BJ (cell line): ENCODE results near the gene FHL3. TPM values are rescaled to one million over a fixed set of nuclear protein-coding genes. Genes with fewer than 3 reads are reported as not detected.

ENCODE experiments used
- CTCF ChIA-PET: fragments of 350-600 bp; formaldehyde crosslinking; extraction: SDS; loops from one replicate; lab custom pipeline; 2021; ENCODE audit warnings: antibody characterized with exemption, inconsistent platforms; lab: Yijun Ruan, JAX
- POLR2A ChIA-PET: fragments of 300-600 bp; sonication (Branson Sonifier 250); formaldehyde crosslinking; extraction: SDS; loops from one replicate; lab custom pipeline; 2021; ENCODE audit warnings: antibody characterized with exemption; lab: Charles Lee
- DNase-seq: peaks from one replicate; pipeline ENCODE4 v3.0.0-alpha.2; 2011; ENCODE audit warnings: low read depth
- H3K27me3 ChIP-seq: 2 replicates; pipeline ENCODE4 v1.6.0; 2011; ENCODE audit warnings: low read length; ENCODE audit not compliant: control insufficient read depth, insufficient read depth
- H3K36me3 ChIP-seq: 2 replicates; pipeline ENCODE4 v1.5.1; 2011; ENCODE audit warnings: low read length; ENCODE audit not compliant: control insufficient read depth, insufficient read depth
- H3K4me3 ChIP-seq: 2 replicates; pipeline ENCODE4 v1.5.1; 2011; ENCODE audit warnings: low read depth, mild to moderate bottlenecking, control low read depth, low read length
- CTCF ChIP-seq: IDR thresholded peaks from 2 replicates; pipeline ENCODE4 v1.5.1; 2011; ENCODE audit warnings: low read depth, mild to moderate bottlenecking, control low read depth, inconsistent platforms, low read length, moderate library complexity; ENCODE audit not compliant: insufficient read depth
- polyA plus RNA-seq: library from polyadenylated mRNA; depleted of rRNA; stranded (reverse); fragments of >200 nt; gene quantifications from 2 replicates; pipeline ENCODE4 v1.2.3, GENCODE V29; 2011

The FHL3 gene
- polyA plus RNA-seq, 1 experiment, result 13.0 TPM

DNA sequence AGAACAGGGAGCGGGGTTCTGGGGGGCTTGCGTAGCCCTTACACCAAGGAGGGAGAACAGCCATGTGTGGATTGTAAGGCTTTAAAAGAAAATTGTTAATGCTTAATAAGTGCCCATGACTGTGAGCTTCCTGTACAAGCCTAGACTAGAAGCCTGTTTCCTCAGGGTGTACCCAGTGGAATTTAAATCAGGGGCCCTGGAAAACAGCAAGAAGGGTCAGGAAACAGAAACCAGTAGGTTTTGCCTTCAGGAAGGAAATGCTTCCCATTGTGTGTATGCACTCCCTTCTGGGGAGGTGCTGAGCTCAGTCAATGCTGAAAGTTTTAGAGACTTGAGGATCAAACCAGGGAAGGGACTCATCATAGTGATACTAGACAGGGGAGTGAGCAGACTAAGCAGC lies 19.9 kb upstream of the FHL3 start:
- no peak for TF ChIP-seq CTCF
- POLR2A ChIA-PET, result no interaction called here
- CTCF ChIA-PET, result interaction anchor here (1.1 kb wide), 2 partner anchors 11 to 832 kb away, joined by 3 read pairs; no protein-coding TSS in a partner anchor
- DNase-seq, result no peak
- Histone ChIP-seq H3K27me3 (no peaks in the 10 kb centered on the region), H3K4me3 (no peak overlapping the region), H3K36me3 (peaks cover 18% of the 10 kb centered on the region)

GRCh38 chr1:38022810-38023209 lies 17.5 kb upstream of the FHL3 start:
- Histone ChIP-seq H3K36me3 (peaks cover 26% of the 10 kb centered on the region), H3K27me3 (no peaks in the 10 kb centered on the region)
- POLR2A ChIA-PET, result no interaction called here

GRCh38 chr1:38021969-38022368 lies 16.7 kb upstream of the FHL3 start:
- no peak for TF ChIP-seq CTCF
- no peak for DNase-seq
- ChIA-PET POLR2A (no interaction called here), CTCF (interaction anchor here (0.7 to 1.4 kb wide), 2 partner anchors 13 to 33 kb away, joined by 3 to 6 read pairs; partner anchors contain the start of gene SF3A3)
- no peak overlapping the region for H3K4me3 ChIP-seq
- H3K36me3 ChIP-seq, result peaks cover 28% of the 10 kb centered on the region
- no peaks in the 10 kb centered on the region for H3K27me3 ChIP-seq

More at GRCh38 chr1:38022810-38023209, 17.5 kb upstream of the FHL3 start:
- no peak overlapping the region for H3K4me3 ChIP-seq
- no peak for DNase-seq
- CTCF ChIA-PET, result interaction anchor here (1.4 kb wide), 1 partner anchor 34 kb away, joined by 6 read pairs; the partner anchor contains the start of gene SF3A3
- TF ChIP-seq CTCF, result no peak

DNA sequence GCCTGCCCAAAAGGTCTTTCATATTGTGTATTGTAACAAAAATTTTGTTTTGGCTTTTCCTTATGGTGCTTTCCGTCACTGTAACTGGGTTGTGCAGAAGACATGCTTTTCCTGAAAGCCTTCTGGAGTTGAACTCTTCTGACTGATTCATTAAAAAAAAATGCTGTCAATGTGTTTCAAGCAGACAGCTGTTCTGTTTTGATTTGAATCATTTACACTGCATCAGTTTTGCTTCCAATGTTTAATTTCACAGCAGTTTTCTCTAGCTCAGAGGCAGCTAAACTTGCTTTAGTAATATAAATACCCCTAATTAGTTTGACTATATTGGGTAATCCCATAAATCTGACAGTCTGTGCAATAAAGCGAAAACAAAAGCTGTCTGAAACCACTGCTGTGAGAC lies 15.1 kb upstream of the FHL3 start:
- Histone ChIP-seq H3K27me3 (no peaks in the 10 kb centered on the region), H3K4me3 (no peak overlapping the region), H3K36me3 (peaks cover 28% of the 10 kb centered on the region)
- no peak for TF ChIP-seq CTCF
- no peak for DNase-seq
- POLR2A ChIA-PET, result no interaction called here
- CTCF ChIA-PET, result interaction anchor here (1.1 to 2.7 kb wide), 5 partner anchors 20 to 799 kb away, joined by 3 to 12 read pairs (median 4); partner anchors contain the start of gene SF3A3

DNA sequence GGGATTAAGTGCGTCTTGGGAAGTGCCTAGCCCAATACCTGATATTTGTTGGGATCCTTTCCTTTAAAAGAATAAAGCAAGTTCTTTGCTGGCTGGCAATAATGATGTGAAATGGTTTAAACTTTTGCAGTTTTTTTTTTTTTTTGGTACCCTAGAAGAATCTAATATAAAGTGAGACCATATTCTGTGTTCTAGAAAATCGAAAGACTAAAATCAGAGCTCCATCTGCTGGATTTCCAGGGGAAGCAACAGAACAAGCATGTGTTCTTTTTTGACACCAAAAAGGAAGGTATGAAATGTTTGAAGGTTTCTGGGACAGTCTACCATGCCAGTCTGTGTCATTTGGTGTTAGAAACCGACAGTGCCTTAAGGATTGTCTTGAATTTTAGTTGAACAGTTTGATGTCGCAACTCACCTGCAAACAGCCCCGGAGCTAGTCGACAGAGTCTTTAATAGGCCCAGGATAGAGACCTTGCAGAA lies 13.6 kb upstream of the FHL3 start:
- H3K36me3 ChIP-seq, result peaks cover 24% of the 10 kb centered on the region
- no peak overlapping the region for H3K4me3 ChIP-seq
- no peak for DNase-seq
- ChIA-PET CTCF (interaction anchor here (0.7 to 3.7 kb wide), 10 partner anchors 8 to 819 kb away, joined by 3 to 26 read pairs (median 4); partner anchors contain the start of gene SF3A3), POLR2A (interaction anchor here (0.6 kb wide), 1 partner anchor 1573 kb away, joined by 12 read pairs; no protein-coding TSS in a partner anchor)
- no peaks in the 10 kb centered on the region for H3K27me3 ChIP-seq
- peak; percentile 61 for TF ChIP-seq CTCF
